GM19397 (cell line): ENCODE measurements around the gene RAB22A.

Experiments
- ATAC-seq: cut with Tn5 transposase; IDR thresholded peaks from one replicate; pipeline ENCODE4 v1.9.1; 2021; ENCODE audit warnings: mild to moderate bottlenecking, moderate library complexity; ENCODE audit not compliant: unreplicated experiment

RAB22A gene

GRCh38 chr20:58300321-58300720, 9.2 kb upstream of the RAB22A start:
- ATAC-seq = no peak

DNA sequence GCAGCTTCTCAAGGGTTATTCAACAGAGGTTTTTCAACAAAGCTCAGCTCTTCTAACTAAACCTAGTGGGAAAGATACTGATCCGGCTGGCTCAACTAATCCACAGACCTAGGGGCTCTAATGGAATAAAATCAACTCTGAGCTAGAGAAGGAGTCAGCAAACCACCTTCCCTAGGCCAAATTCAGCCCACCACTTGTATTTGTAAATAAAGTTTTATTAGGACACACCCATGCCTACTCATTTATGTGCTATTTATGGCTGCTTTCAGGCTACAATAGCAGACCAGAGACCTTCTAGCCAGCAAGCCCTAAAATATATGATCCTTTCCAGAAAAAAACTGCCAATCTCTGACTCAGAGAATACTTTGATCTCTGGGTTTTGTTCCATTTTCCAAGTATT, 6.0 kb upstream of the RAB22A start:
- no peak for ATAC-seq

DNA sequence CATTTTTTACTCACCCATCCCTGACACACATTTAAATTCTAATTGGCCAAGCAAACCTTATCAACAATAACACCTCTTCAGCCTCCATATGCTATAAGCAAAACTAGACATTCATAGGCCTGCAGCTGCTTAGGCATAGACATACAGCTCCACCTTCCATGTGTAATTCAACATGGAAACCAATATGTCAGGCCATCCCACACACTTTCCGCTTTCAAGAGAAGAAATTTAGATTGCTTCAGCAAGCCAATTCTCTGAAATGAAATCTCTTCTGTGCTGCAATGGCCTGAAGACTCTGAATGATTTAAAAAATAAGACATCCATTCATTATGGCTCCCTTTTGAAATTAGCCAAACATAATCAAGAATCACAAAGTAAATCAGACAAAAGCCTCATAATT, 4.5 kb upstream of the RAB22A start:
- no peak for ATAC-seq

DNA sequence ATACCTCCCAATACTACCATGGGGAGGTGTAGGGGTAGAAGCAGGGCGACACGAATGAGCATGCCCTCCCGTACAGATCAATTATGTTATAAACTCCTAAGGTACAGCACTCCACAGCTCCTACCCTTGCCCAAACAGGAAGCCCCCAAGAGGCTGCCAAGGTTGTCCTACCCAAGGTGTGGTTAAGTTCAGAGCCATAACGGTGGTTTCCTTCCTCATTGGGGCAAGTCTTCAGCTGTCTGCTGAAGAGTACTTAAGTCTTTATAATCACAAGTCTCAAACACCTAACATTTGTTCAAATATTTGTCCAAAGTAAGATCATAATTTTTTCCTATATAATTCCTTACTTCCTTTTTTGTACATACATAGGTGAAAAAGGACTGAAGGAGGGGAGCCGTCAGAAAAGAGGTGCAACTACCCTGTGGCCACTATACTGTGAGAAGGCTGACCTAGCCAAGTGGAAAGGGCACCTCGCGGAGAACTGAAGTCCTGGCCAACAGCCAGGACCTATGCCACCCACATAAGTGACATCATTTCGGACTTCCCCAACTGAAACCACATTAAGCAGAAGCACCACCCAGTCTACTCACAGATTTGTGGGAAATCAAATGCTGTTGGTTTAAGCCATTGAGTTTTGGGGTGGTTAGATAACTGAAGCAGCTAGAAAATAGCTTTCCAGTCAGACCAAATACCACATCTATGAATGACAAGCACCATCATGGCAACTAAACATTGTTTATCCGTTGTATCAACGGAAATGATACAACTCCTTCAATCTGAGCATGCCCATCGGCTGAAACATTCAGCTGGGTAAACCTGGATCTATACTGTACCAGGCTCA, 2.9 kb upstream of the RAB22A start:
- no peak for ATAC-seq

DNA sequence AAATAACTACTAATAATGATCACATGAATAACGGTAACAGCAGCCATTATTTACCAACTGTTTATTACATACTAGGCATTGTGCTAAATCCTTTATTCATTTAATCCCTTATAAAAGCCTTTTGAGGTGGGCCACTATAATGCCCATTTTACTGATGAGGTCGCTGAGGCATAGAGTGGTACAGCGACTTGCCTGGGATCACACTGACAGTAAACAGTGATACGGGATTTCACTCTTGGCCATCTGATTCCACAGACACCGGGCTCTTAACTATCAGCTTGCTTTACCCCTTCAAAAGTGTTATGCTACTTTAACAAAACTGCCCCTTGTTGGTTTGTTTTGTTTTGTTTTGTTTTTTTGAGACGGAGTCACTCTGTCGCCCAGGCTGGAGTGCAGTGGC, 2.2 kb upstream of the RAB22A start:
- no peak for ATAC-seq

DNA sequence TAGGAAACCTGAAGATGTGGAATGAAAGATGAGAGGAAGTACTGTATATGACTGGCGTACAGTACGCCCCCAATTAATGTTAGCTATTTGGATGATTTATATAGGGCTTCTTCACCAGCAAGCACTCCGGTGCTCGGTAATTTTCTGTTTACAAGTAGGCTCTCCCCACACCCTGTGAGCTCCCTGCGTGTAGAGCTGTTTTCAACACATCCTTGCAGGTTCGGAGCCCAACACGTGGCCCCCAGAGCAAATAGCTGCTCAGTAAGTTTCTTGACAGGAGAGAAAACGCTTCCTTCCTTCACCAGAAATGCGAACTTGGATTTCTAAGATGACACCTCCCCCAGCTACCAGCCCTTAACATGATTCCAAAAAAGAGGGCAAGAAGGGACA, 1.2 kb upstream of the RAB22A start:
- ATAC-seq = no peak

DNA sequence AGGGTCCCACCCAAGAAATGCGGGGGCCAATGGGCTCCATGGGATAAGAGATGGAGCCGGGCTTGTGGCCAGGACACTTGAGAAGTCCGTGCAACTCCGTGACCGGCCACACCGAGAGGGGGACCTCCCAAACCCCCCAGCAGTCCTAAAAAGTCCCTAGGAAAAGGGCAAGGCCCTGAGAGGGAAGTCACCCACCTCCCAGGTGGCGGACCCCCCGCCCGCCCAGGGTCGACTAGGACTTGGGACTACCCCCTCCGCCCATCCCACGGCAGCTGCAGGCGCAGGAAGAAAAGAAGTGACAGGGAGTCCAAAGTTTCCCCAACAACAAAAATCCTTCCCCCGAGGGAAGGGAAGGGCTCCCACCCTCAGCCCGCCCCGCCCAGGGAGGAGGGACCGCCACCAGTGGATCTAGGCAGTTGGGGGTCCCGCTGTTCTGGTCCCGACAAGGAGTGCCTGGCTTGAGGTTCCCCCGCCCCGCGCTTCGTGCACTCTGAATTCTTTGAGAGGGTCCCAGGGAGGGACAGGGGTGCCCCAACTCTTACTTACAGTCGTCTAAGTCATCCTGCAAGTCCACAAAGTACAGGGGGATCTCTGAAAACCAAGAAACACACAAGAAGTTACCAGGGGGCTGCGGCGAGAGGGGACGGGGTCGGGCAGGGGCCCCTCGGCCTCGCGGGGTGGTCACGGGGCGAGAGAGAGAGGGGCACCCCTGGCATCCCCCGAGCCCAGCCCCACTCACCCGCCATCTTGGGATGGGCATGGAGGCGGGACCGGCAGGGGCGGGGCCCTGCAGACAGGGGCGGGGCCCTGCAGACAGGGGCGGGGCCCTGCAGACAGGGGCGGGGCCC, 611 bp upstream of the RAB22A start:
- peak; percentile 51 for ATAC-seq

DNA sequence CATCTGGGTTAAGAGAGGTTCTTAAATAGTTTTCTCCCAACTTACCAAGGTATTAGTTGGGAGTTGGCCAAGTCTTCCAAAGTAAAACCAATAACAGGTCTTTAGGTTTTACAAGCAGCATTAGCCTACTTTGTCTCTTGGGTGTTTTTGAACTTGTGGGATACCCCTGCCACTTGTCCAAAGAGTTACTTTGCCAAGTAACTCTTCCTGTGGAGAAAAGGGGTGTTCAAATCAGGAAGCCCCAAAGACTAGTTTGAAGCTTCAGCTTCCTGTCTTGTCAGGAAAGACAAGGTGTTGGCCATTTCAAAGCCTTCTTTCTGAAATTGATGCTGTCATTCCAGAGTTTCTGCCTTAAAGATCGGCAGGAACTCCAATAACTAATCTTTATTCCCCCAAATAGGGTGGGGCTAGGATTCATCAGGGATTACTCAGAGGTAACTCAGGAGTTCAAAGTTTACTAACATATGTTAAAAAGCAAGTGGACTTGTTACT, 822 bp downstream of the RAB22A start:
- ATAC-seq = no peak

DNA sequence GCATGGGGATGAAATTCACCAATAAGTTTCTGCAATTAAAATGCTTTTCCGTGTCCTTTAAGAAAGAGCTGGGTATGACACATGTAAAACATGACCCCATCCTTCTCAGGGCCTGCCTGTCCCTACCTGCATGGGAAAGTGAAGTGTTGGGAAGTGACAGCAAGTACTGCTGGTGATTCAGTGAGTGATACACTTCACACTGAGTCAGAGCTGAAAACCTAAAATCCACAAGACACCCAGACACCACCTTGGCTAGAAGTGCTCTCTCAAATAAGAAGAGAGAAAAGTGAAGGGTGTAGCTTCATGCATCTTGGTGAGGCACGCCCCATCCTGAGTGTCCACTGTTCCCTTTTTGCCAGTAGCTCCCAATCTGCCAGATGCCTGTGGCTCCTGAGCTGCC, 3.3 kb downstream of the RAB22A start:
- ATAC-seq = no peak

GRCh38 chr20:58313396-58313795, 3.9 kb downstream of the RAB22A start:
- ATAC-seq = no peak

DNA sequence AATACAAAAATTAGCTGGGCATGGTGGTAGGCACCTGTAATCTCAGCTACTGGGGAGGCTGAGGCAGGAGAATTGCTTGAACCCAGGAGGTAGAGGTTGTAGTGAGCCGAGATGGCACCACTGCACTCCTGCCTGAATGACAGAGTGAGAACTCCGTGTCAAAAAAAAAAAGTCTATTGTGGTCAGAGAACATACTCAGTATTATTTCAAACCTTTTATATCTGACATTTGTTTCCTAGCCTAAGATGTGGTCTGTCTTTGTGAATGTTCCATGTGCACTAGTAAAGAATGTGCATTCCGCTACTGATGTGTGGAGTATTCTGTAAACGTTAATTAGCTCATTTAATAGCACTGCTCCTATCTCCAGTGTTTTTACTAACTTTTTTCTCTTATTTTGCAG, 11.7 kb downstream of the RAB22A start:
- ATAC-seq = no peak

- ATAC-seq = no peak
Observed at GRCh38 chr20:58322083-58322482, 12.6 kb downstream of the RAB22A start.

- no peak for ATAC-seq
Observed at GRCh38 chr20:58325912-58326311, 16.4 kb downstream of the RAB22A start.

DNA sequence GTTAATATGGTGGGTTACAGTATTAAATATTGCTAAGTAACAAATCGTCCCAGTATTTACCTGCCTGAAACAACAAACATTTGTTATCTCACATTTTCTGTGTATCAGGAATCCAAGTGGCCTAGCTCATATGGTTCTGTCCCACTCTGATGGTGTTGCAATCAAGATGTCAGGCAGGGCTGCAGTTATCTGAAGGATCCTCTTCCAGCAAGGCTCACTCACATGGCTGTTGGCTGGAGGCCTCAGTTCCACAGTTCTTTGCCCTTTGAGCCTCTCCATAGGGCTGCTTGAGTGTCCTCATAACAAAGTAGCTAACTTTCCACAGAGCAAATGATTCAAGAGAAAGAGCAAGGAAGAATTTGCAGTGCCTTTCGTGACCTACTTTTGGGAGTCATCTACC, 17.7 kb downstream of the RAB22A start:
- ATAC-seq = no peak

GRCh38 chr20:58328836-58329235, 19.3 kb downstream of the RAB22A start:
- no peak for ATAC-seq

DNA sequence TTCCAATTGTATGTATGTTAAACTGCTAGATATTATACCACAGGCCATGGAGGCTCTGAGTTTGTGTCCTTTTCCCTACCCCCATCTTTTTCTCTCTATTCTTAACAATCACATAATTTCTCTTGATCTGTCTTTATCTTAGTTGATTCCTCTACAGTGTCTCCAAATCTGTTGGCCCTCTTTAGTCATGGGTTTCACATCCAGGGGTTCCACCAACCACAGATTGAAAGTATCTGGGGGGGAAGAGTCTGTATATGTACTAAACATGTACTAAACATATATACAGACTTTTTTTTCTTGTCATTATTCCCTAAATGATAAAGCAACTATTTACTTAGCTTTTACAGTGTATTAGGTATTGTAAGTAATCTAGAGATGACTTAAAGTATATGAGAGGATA, 20.2 kb downstream of the RAB22A start:
- ATAC-seq = no peak

- no peak for ATAC-seq
Observed at GRCh38 chr20:58330249-58330648, 20.7 kb downstream of the RAB22A start.

DNA sequence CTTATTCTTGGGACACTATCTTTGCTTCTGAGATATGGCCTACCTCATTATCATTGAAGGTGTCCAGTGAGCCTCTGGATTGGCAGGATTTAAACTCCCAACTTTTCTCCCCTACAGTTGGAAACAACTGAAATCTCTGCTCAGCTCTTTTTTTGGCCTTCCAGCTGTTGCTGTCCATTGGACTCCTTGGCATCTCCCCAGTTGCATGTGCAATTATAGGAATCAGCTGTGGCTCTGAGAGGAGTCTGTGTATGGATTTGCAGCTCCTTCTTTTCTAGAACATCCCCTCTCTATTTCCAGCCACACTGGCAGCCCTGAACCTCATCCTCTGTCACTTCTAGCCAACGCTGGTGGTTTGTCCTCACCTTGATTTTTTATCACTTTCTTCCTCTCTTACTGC, 21.2 kb downstream of the RAB22A start:
- ATAC-seq = no peak

- no peak for ATAC-seq
Observed at GRCh38 chr20:58331961-58332551, 22.5 kb downstream of the RAB22A start.

DNA sequence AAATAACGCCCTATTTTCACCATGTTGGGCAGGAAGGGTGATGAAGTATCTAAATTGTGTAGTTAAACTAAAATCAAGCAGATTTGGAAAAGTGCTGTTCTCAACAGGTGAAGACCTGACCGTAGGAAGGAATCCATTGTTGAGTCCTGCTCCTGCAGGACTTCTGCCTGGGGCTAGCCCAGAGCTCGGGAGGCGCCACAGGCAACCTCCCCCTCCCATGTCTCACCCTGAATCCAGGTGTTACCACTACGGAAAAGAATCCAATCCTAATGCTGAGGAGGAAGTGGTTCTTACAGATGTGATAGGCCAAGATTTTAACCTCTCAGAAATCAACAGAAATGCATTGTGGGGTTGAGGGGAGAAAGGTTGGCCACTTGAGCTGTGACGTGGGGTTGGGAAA, 30.2 kb downstream of the RAB22A start:
- no peak for ATAC-seq

- ATAC-seq = no peak
Observed at GRCh38 chr20:58340151-58340550, 30.6 kb downstream of the RAB22A start.

DNA sequence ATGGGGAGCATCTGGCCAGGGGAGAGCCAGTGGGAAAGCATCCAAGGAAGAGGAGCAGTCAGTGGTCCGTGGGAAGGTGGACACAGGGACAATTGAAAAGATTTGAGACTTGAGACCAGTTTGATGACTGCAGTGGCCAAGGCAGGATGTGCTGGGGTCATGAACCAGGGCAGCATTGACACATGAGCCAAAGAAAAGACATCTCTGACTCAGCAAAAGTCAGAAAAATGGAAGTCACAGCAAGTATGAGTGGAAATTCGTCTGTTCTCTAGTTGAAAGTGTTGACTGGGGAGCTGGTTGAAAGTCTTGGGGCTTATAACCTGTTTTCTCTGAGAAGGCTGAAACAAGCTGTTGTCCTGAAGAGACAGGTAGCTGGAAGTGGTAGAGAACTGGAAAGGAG, 31.3 kb downstream of the RAB22A start:
- ATAC-seq = no peak
